ENCODE measurements around the gene DMRTA1.
"Not testable (repeated sequence)": the region's sequence is repeated elsewhere in the genome, so short reads cannot be mapped to it uniquely, and the experiment has no call there.

The DMRTA1 gene

DNA sequence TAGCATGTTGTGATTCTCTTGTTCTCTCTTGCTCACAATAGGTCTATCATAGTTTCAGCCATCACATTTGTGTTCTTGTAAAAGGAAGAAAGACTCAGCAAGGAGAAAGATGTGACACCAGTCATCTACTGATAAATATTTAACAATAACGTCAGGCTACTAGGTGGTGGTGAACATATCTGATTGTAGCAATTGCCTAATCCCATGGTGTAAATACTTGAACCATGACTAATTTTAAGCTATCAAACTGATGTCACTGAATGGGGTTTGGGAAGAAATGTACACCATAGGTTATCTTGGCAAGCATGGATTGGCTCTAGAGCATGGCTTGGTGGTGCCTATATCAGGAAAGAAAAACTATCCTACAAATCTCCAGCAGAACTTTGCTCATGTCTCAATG is 16.6 kb downstream of the DMRTA1 start:
- DNase-seq, result no peak

DNA sequence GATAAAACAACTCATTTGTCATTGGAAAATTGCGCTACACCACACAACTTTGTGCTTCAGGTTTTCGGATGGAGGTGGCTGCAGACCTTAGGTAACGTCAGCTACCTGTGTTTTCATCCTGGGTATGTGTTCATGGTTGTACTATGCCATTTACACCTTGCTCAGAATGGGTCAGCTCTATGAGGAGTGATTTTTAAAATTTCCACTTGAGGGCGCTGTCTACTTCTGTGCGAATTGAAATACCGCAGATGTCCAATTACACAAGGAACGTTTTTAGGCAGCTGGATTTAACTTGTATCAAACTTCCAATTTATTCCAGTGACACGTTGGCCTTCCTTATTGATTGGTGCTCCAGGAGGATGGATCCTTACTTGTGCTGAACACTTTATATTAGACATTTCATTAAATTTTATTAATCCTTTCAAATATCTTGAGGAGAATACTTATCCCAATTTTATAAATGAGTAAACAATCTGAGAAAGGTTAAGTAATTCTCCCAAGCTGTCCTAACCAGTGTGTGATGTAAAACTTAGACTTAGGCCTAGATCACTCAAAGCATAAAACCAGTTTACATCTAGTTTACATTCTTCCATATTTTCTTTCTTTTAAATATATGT is 23.4 kb downstream of the DMRTA1 start:
- DNase-seq, result no peak

DNA sequence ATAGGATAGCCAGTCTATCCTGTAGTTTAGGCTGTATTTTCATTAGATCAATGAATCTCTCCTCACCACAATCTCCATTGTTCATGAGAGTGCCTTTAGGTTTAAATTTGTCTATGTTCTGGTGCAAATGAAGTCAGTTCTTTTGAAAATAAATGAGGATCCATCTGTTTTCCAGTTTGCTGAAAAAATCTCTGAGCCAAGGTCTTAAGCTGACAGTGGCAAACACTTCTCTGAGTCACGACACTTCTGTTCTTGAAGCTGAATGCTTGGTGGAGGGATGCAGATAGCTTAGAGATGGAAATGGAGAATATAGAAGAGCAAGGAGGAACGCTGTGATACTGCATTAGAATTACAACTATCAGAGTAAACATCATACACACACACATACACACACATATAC is 34.9 kb downstream of the DMRTA1 start:
- DNase-seq, result no peak

DNA sequence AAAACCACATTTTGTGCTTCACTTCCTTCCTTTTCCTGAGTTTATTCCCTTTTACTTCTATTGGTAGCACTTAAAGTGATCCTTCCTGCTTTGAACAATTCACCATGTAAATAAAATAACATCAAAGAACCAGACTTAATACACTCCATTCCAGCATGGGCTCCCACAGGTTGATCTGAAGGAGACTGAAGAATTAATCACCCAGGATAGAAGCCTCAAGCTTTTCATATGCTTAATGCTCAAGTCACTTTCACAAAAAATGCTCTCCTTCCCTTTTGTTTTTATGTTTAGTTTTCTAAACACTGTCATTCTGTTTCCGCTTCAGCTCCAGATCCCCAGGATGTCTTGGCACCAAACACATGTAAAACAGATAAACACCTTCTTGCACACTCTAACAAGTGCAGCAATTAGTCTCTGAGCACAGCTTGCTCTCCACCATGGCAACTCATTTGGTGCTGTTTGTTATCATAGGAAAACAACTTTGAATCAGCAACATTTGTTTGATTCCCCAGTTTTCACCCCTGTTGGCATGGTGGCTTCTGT is 37.0 kb downstream of the DMRTA1 start:
- DNase-seq, result no peak

GRCh38 chr9:22496197-22496596 is 49.6 kb downstream of the DMRTA1 start:
- not testable (repeated sequence) for DNase-seq
